ENCODE data around the gene CD74.

Gene CD74

DNA sequence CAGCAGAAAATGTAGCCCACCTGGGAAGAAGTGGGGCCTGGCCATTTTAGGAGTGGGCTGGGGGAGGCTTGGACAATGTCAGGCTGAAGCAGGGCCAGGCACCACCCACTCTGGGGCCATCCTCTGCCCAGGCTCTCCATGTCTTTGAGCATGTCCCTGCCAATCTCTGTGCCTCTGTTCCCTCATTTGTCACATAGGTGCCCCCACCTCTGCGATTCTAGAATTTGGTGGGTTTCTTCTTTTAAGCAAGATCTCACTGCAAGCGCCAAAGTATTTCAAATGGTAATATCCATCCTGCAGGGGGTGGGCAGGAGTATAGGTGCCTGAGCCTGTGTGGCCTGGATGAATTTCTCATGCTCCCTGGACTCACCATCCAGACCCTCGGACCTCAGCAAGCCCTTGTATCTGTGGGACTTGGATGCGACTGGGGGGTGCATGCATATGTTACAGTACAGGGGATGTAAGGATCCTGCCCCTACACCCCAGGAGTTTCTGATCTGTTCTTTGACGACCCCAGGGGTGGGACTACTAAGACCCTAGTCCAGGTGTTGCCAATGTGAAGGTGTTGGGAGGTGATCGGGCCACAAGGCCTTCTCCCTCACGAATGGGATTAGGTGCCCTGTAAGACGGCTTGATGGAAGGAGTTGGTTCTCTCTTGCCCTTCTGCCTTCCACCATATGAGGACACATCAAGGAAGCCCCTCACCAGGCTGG lies 4.3 kb downstream of the CD74 start:
- TF ChIP-seq, protein P1, sequence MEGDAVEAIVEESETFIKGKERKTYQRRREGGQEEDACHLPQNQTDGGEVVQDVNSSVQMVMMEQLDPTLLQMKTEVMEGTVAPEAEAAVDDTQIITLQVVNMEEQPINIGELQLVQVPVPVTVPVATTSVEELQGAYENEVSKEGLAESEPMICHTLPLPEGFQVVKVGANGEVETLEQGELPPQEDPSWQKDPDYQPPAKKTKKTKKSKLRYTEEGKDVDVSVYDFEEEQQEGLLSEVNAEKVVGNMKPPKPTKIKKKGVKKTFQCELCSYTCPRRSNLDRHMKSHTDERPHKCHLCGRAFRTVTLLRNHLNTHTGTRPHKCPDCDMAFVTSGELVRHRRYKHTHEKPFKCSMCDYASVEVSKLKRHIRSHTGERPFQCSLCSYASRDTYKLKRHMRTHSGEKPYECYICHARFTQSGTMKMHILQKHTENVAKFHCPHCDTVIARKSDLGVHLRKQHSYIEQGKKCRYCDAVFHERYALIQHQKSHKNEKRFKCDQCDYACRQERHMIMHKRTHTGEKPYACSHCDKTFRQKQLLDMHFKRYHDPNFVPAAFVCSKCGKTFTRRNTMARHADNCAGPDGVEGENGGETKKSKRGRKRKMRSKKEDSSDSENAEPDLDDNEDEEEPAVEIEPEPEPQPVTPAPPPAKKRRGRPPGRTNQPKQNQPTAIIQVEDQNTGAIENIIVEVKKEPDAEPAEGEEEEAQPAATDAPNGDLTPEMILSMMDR (IDR thresholded peaks at IDR 0.05; ENCODE audit: low read depth, low read length, missing control alignments): no peak
- no peak overlapping the region for H3K4me3 ChIP-seq (replicated peaks; ENCODE audit: low read depth, low read length)

DNA sequence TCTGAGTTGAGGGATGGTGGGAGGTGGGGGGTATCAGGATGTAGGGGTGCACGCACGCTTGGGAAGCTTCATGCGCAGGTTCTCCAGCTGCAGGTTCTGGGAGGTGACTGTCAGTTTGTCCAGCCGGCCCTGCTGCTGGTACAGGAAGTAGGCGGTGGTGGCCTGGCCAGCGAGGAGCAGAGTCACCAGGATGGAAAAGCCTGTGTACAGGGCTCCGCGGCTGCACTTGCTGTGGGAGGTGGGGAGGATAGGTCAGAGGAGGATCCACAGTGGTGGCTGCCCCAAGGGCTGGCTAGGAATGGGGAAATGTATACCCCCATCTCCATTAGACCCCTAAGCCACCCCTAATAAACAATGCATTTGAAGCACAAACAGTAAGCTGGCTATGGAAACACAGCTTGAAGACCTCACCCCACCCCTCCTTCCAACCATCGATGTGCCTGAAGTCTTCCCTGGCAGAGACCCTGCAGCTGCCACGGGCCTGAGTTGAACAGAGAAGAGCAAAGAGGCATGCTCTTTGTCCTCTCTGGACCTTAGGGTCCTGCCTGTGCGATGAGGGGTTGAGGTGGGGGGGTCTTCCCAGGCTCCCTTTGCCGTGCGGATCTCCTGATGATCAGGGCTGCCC lies 5.5 kb downstream of the CD74 start:
- no peak overlapping the region for H3K4me3 ChIP-seq (replicated peaks; ENCODE audit: low read depth, low read length)
- DNase-seq (ENCODE audit: extremely low read depth, low read depth): no peak
- TF ChIP-seq, protein P1 (IDR thresholded peaks at IDR 0.05; ENCODE audit: low read depth, low read length, missing control alignments): no peak

More for the DNA sequence above, 4.3 kb downstream of the CD74 start:
- no peak for DNase-seq (ENCODE audit: extremely low read depth, low read depth)

DNA sequence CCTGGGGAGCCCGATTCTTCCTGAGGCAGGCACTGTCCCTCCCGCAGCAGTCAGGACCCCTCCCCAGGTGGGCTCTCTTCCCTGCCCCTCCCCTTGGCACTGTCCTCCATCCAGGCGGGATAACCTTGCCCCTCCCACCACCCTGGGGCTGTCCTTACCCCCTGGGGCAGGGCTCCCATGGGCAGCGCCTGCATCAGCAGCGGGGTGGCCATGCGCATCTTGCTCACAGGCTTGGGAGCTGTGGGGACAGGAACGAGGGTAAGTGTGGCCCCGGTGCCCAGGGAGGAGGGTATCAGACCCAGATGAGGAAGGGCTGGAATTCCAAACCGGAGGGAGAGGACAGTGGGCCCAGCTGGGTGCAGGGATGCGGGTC lies 6.0 kb downstream of the CD74 start:
- TF ChIP-seq, protein P1 (IDR thresholded peaks at IDR 0.05; ENCODE audit: low read depth, low read length, missing control alignments): no peak
- no peak overlapping the region for H3K4me3 ChIP-seq (replicated peaks; ENCODE audit: low read depth, low read length)
- DNase-seq (ENCODE audit: extremely low read depth, low read depth): no peak

DNA sequence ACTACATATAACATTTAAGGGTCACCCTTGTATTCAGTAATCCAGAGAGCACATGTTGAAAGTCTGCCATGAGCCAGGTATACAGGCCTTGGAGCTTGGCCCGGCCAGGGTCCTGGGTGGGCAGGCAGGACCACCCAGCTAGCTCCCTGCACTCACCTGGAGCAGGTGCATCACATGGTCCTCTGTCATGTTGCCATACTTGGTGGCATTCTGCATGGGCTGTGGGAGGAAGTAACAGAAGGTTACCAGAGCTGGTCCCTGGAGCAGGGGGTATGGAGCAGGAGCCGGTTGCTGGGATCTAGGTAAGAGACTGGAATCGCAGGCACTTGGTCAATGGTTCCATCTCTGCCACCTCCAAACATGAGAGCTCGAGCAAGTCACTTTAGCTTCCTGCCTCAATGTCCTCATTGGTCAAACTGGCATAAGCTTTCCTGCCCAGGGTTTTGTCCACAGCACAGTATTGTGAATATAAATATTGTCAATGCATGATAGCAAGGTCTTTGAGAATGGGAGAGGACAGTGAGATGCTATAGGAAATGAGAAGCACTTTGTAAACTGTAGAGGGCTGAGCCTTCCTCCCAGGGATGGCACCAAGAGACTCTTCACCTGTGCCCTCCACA lies 6.5 kb downstream of the CD74 start:
- no peak overlapping the region for H3K4me3 ChIP-seq (replicated peaks; ENCODE audit: low read depth, low read length)
- TF ChIP-seq, protein P1 (IDR thresholded peaks at IDR 0.05; ENCODE audit: low read depth, low read length, missing control alignments): no peak
- DNase-seq (ENCODE audit: extremely low read depth, low read depth): no peak

DNA sequence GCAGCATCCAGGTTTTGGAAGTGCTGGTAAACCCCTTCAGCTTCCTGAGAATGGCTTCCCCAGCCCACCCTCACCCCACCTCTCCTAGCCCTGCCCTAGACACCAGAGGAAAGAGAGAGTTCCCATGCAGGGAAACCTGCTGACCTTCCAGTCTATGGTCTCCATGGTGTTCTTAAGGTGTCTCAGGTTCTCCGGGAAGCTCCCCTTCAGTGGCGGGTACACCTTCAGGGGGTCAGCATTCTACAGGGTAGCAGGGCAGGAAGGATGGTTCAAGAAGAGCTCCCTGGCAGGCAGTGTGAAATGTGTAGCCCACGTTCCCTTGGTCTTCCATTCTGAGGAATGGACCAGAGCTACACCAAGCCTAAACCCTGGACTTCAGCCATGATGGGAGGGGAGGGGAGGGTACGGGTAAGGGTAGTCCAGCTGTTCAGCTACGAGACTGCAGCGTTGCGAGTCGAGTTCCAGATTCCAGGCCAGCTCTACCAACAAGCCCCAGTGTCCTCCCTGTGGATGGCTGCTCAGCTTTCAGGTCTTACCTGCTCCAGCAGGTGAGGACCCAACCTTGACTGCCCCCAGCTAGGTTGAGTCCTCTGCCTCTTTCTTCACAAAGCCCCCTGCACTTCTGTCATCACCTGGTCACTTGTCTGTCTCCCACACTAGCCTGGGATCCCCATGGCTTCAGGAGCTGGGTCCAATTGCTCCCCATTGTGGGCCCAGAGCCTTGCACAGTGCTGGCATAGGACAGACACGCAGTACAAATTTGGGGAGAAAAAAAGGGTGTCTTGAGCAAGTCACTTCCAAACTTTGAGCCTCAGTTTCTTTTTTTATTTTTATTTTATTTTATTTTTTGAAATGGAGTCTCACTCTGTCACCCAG lies 7.5 kb downstream of the CD74 start:
- no peak overlapping the region for H3K4me3 ChIP-seq (replicated peaks; ENCODE audit: low read depth, low read length)
- TF ChIP-seq, protein P1 (IDR thresholded peaks at IDR 0.05; ENCODE audit: low read depth, low read length, missing control alignments): no peak
- DNase-seq (ENCODE audit: extremely low read depth, low read depth): no peak

DNA sequence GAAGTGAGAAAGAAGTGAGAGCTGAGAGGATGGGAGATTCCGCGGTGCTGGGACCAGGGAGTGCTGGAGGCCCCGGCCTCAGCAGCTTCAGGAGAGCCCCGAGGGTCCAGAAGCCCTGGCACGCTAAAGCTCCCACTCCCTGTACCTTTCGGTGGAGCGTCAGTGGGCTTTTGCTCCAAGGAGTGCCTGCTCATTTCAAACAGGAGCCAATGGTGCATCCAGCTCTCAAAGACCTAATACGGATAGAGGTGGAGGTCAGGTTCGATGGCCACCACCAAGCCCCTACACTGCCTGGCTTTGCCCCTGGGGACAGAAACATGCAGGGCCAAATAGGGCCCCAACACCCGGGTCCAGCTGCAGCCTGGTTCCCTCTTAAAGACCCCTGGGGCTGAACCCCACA lies 8.2 kb downstream of the CD74 start:
- DNase-seq (ENCODE audit: extremely low read depth, low read depth): no peak
- TF ChIP-seq, protein P1 (IDR thresholded peaks at IDR 0.05; ENCODE audit: low read depth, low read length, missing control alignments): no peak
- no peak overlapping the region for H3K4me3 ChIP-seq (replicated peaks; ENCODE audit: low read depth, low read length)

All from HFF-Myc (cell line).